ENCODE data around the gene ABCD3.

DNA sequence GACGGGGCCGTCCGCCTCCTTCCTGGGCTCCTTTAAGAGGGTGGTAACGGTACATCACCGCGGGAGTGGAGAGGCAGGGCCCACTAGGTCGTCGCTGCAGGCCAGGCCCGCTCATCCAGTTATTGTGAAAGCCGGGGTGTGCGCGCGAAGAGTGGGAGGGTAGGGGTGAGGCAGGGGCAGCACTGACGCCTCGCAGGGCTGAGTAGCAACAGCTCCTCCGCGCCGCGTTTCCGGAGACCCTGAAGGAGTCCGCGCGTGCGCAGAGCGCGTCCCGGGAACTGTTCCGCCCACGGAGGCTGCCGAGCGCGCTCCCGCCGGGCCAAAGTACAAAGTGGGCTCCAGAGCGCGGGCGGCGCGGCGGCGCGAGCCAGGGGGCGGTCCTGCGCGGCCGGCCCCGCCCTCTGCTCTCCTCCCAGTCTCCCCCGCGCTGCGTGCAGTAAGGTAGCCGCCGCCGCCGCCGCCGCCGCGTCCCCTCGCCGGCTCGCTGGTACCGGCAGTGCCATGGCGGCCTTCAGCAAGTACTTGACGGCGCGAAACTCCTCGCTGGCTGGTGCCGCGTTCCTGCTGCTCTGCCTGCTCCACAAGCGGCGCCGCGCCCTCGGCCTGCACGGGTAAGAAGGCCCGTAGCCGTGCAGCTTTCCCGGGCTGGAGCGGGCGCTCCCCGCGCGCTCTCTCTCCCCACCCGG lies at the start of gene ABCD3:
- peak; percentile 87 for TF ChIP-seq POLR2A (IDR thresholded peaks at IDR 0.05)
- TF ChIP-seq, protein P1, sequence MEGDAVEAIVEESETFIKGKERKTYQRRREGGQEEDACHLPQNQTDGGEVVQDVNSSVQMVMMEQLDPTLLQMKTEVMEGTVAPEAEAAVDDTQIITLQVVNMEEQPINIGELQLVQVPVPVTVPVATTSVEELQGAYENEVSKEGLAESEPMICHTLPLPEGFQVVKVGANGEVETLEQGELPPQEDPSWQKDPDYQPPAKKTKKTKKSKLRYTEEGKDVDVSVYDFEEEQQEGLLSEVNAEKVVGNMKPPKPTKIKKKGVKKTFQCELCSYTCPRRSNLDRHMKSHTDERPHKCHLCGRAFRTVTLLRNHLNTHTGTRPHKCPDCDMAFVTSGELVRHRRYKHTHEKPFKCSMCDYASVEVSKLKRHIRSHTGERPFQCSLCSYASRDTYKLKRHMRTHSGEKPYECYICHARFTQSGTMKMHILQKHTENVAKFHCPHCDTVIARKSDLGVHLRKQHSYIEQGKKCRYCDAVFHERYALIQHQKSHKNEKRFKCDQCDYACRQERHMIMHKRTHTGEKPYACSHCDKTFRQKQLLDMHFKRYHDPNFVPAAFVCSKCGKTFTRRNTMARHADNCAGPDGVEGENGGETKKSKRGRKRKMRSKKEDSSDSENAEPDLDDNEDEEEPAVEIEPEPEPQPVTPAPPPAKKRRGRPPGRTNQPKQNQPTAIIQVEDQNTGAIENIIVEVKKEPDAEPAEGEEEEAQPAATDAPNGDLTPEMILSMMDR (IDR thresholded peaks at IDR 0.05), result no peak
